HepG2 (cell line): Measurements from ENCODE around the gene DNAI4. TPM values are rescaled to one million over a fixed set of nuclear protein-coding genes. Genes with fewer than 3 reads are reported as not detected.

Experiments
- ATAC-seq: fragments of 200-7000 bp; cut with Tn5 transposase; 3 replicates; pipeline ENCODE4 v1.9.1; 2020; ENCODE audit warnings: mild to moderate bottlenecking, moderate library complexity
- BruUV-seq: library from RNA; stranded (reverse); fragments of 400-500 nt; replicated peaks from 2 replicates; lab custom pipeline; 2021; lab: Mats Ljungman, UMichigan
- CTCF ChIA-PET: fragments of 300-600 bp; formaldehyde crosslinking; extraction: SDS; loops from one replicate; lab custom pipeline; 2021; ENCODE audit warnings: low total read pairs, inconsistent platforms, low intra/inter-chr PET ratio; lab: Yijun Ruan, JAX
- POLR2A ChIA-PET: fragments of 350-600 bp; sonication (Branson Sonifier 250); formaldehyde crosslinking; loops from one replicate; lab custom pipeline; 2020; ENCODE audit warnings: antibody characterized with exemption, inconsistent platforms; lab: Yijun Ruan, JAX
- DNase-seq: peaks from one replicate; pipeline ENCODE4 v3.0.0-alpha.2; 2015; ENCODE audit warnings: low spot score
- FAIRE-seq: peaks from 3 replicates; lab custom pipeline; 2011; peaks lifted over from hg19 to GRCh38; lab: Jason Lieb, UNC
- H2AFZ ChIP-seq: one replicate; pipeline ENCODE4 v1.6.1; 2011; ENCODE audit warnings: low read length, inconsistent platforms
- H3K27ac ChIP-seq: fragments of 300-600 bp; 3 replicates; pipeline ENCODE4 v1.8.0; 2011; ENCODE audit warnings: mixed run types, mild to moderate bottlenecking, mixed read lengths, low read length, inconsistent platforms; ENCODE audit not compliant: insufficient read depth; ENCODE audit errors: extremely low read length
- H3K27me3 ChIP-seq, 2 experiments: fragments of 200-600 bp in 1 of 2; 2 replicates in 1 of 2; 3 replicates in 1 of 2; pipeline versions ENCODE4 v1.6.0 to v1.8.0; 2011; ENCODE audit warnings: low read length in 2 of 2, mild to moderate bottlenecking in 2 of 2, moderate library complexity in 2 of 2, inconsistent platforms in 1 of 2; ENCODE audit not compliant: insufficient read depth in 2 of 2, control insufficient read depth in 1 of 2
- H3K36me3 ChIP-seq, 2 experiments: fragments of 200-600 bp in 1 of 2; replicated peaks in 1 of 2; 2 replicates in 1 of 2; 3 replicates in 1 of 2; pipeline versions ENCODE4 v1.5.1 to v1.8.0; 2011; ENCODE audit warnings: low read length in 2 of 2, inconsistent platforms in 1 of 2; ENCODE audit not compliant: insufficient read depth in 2 of 2, control insufficient read depth in 1 of 2
- H3K4me1 ChIP-seq: 2 replicates; pipeline ENCODE4 v1.5.1; 2012; ENCODE audit warnings: low read length, inconsistent platforms; ENCODE audit not compliant: insufficient read depth
- H3K4me2 ChIP-seq: 2 replicates; pipeline ENCODE4 v1.6.0; 2011; ENCODE audit warnings: low read depth, low read length, inconsistent platforms
- H3K4me3 ChIP-seq, 3 experiments: fragments of 200-600 bp in 1 of 3; sonication (generic), shearing (Covaris generic) in 1 of 3; replicated peaks in 1 of 3; 2 replicates each; pipeline ENCODE4 v1.5.1; 2011 to 2016; ENCODE audit warnings: low read length in 3 of 3, inconsistent platforms in 2 of 3, low read depth in 2 of 3, mild to moderate bottlenecking in 2 of 3, control low read depth in 1 of 3, mixed read lengths in 1 of 3; ENCODE audit not compliant: insufficient read depth in 1 of 3
- H3K79me2 ChIP-seq: one replicate; pipeline ENCODE4 v1.6.1; 2011; ENCODE audit warnings: low read length, inconsistent platforms; ENCODE audit not compliant: insufficient read depth
- H3K9ac ChIP-seq: 2 replicates; pipeline ENCODE4 v1.6.0; 2011; ENCODE audit warnings: mild to moderate bottlenecking, low read depth, low read length, inconsistent platforms; ENCODE audit not compliant: insufficient read depth
- H3K9me3 ChIP-seq: 2 replicates; pipeline ENCODE4 v1.5.1; 2012; ENCODE audit warnings: mild to moderate bottlenecking, low read length
- H4K20me1 ChIP-seq: 2 replicates; pipeline ENCODE4 v1.6.0; 2011; ENCODE audit warnings: inconsistent platforms, mild to moderate bottlenecking, low read length, moderate library complexity; ENCODE audit not compliant: insufficient read depth
- ARNT2 ChIP-seq: sonication (generic); formaldehyde crosslinking; IDR thresholded peaks from 2 replicates; pipeline ENCODE4 v1.8.0; 2022; ENCODE audit warnings: mild to moderate bottlenecking, low read depth, missing genetic modification reagents, moderate library complexity
- ATAD3A ChIP-seq: sonication (generic); formaldehyde crosslinking; IDR thresholded peaks from 2 replicates; pipeline ENCODE4 v1.4.0; 2020; ENCODE audit warnings: missing genetic modification reagents
- CEBPB ChIP-seq: IDR thresholded peaks from 2 replicates; pipeline ENCODE4 v1.6.1; 2011; ENCODE audit warnings: low read depth, low read length, improper control_type of control experiment, borderline replicate concordance
- DDIT3 ChIP-seq: sonication (generic); formaldehyde crosslinking; IDR thresholded peaks from 2 replicates; pipeline ENCODE4 v1.4.0; 2020; ENCODE audit warnings: mild to moderate bottlenecking, missing genetic modification reagents
- FIP1L1 ChIP-seq: fragments of 200-400 bp; formaldehyde crosslinking; IDR thresholded peaks from 2 replicates; pipeline ENCODE4 v1.6.1; 2018; ENCODE audit warnings: low read depth, mild to moderate bottlenecking, low read length, moderate library complexity, borderline replicate concordance; ENCODE audit not compliant: insufficient read depth
- KMT2A ChIP-seq: sonication (generic); formaldehyde crosslinking; IDR thresholded peaks from 2 replicates; pipeline ENCODE4 v1.4.0; 2020; ENCODE audit warnings: missing genetic modification reagents
- MAZ ChIP-seq, 2 experiments: sonication (generic) in 1 of 2; formaldehyde crosslinking in 1 of 2; IDR thresholded peaks; 2 replicates each; pipeline versions ENCODE4 v1.5.0 to v1.6.1; 2012 to 2020; ENCODE audit warnings: low read depth in 2 of 2, mild to moderate bottlenecking in 2 of 2, borderline replicate concordance in 1 of 2, improper control_type of control experiment in 1 of 2, low read length in 1 of 2, missing genetic modification reagents in 1 of 2, moderate library complexity in 1 of 2
- MEF2D ChIP-seq: sonication (generic); formaldehyde crosslinking; IDR thresholded peaks from 2 replicates; pipeline ENCODE4 v1.5.1; 2020; ENCODE audit warnings: mild to moderate bottlenecking, missing genetic modification reagents
- RELA ChIP-seq: sonication (generic); formaldehyde crosslinking; IDR thresholded peaks from 2 replicates; pipeline ENCODE4 v1.4.0; 2020; ENCODE audit warnings: missing genetic modification reagents
- RERE ChIP-seq: IDR thresholded peaks from 2 replicates; pipeline ENCODE4 v1.6.1; 2016; ENCODE audit warnings: low read depth, missing genetic modification reagents, missing compliant biosample characterization
- RFX3 ChIP-seq: IDR thresholded peaks from 2 replicates; pipeline ENCODE4 v1.6.1; 2016; ENCODE audit warnings: missing biosample characterization, missing genetic modification reagents
- TRIM24 ChIP-seq: sonication (generic); formaldehyde crosslinking; IDR thresholded peaks from 2 replicates; pipeline ENCODE4 v1.8.0; 2022; ENCODE audit warnings: mild to moderate bottlenecking, missing genetic modification reagents
- ZBTB7A ChIP-seq: sonication (generic); formaldehyde crosslinking; IDR thresholded peaks from 2 replicates; pipeline ENCODE4 v1.8.0; 2022; ENCODE audit warnings: mild to moderate bottlenecking, missing genetic modification reagents
- ZFAT ChIP-seq: sonication (generic); formaldehyde crosslinking; conservative IDR thresholded peaks from 2 replicates; pipeline ENCODE4 v1.8.1; 2023; ENCODE audit warnings: missing genetic modification reagents, inconsistent platforms
- ZNF816 ChIP-seq: sonication (generic); formaldehyde crosslinking; IDR thresholded peaks from 2 replicates; pipeline ENCODE4 v1.8.0; 2022; ENCODE audit warnings: missing genetic modification reagents, mild to moderate bottlenecking, borderline replicate concordance
- ZNF839 ChIP-seq: sonication (generic); formaldehyde crosslinking; IDR thresholded peaks from 2 replicates; pipeline ENCODE4 v1.4.0; 2020; ENCODE audit warnings: missing genetic modification reagents, mild to moderate bottlenecking, borderline replicate concordance
- WGBS: methylation state at CpG from one replicate; pipeline ENCODE4 v1.1.6; 2017; ENCODE audit warnings: low lambda C conversion rate; 5-methylcytosine and 5-hydroxymethylcytosine counted together
- in situ Hi-C: cut with HindIII; loops from 2 replicates; pipeline ENCODE4 v1.10.0; 2017; ENCODE audit warnings: low pct_unique_long_range_greater_than_20kb; ENCODE audit not compliant: extremely low pct_ligation_motif_present
- intact Hi-C: fragments of 100-400 bp; cut with micrococcal nuclease; formaldehyde crosslinking; loops from one replicate; pipeline ENCODE4 v1.10.0; 2022; ENCODE audit not compliant: unreplicated experiment
- polyA plus RNA-seq, 8 experiments: library from polyadenylated mRNA; depleted of rRNA in 3 of 8; stranded (reverse) in 7 of 8; unstranded in 1 of 8; fragments of >200 nt; fragmentation: Illumina TruSeq in 4 of 8; extraction: Trizol in 4 of 8; gene quantifications; 2 replicates each; pipeline versions ENCODE4 v1.2.1 to v1.2.3, GENCODE V29; 2011 to 2016; ENCODE audit warnings: low read depth in 4 of 8, missing spikeins in 1 of 8, mixed read lengths in 1 of 8; ENCODE audit not compliant: insufficient read depth in 1 of 8
- total RNA-seq, 5 experiments: library from RNA; depleted of rRNA; stranded (reverse); fragments of >200 nt; fragmentation: Illumina TruSeq; extraction: Trizol; gene quantifications; 2 replicates each; pipeline ENCODE4 v1.2.3, GENCODE V29; 2016; ENCODE audit warnings: low read depth in 1 of 5

DNAI4 gene
- total and polyA plus RNA-seq, 2 of the 13 experiments (the other 11 are each of a cell fraction or from before 2014, with no cell fraction given) = 0.04 to 0.08 TPM

- TF ChIP-seq KMT2A (CRISPR knock-in tag) = no peak; the same call in 1 of the 2 replicates
- TF ChIP-seq ZNF839 (CRISPR knock-in tag) = no peak
These were observed 878 bp upstream of the DNAI4 start (continued) for GRCh38 chr1:66925558-66925910.

- H2AFZ ChIP-seq = no peak overlapping the region
- ATAC-seq (no peak), FAIRE-seq (no peak), DNase-seq (no peak)
- no peaks in the 10 kb centered on the region for H3K36me3 ChIP-seq
- H3K9me3 ChIP-seq = no peaks in the 10 kb centered on the region
- intact Hi-C loops (no loop called here), in situ Hi-C loops (no loop called here)
- peaks cover 12% of the 10 kb centered on the region for H3K79me2 ChIP-seq
- no peak overlapping the region for H3K9ac ChIP-seq
- no peaks in the 10 kb centered on the region for H4K20me1 ChIP-seq
- H3K27ac ChIP-seq = no peak overlapping the region
- no peak for TF ChIP-seq ATAD3A
- no peak for TF ChIP-seq TRIM24 (CRISPR knock-in tag)
- no peak for TF ChIP-seq ZNF816
- TF ChIP-seq FIP1L1 = no peak
- TF ChIP-seq ARNT2 (CRISPR knock-in tag) = no peak
- TF ChIP-seq CEBPB = no peak
- TF ChIP-seq RERE = no peak
- no peak for TF ChIP-seq RELA
- no peak for TF ChIP-seq RFX3 (CRISPR knock-in tag)
- no peak for TF ChIP-seq MEF2D (CRISPR knock-in tag)
- no peak for TF ChIP-seq MAZ (IDR thresholded peaks at IDR 0.05; ENCODE audit: borderline replicate concordance, low read depth, low read length)
- TF ChIP-seq MAZ (CRISPR knock-in tag; IDR thresholded peaks at IDR 0.05; ENCODE audit: low read depth) = no peak
- TF ChIP-seq DDIT3 (CRISPR knock-in tag) = no peak
- no peak for TF ChIP-seq ZBTB7A (CRISPR knock-in tag)
- no peak for TF ChIP-seq ZFAT
- ChIA-PET POLR2A (no interaction called here), CTCF (no interaction called here)
- BruUV-seq = no TSS peak
- H3K4me3 ChIP-seq = no peak overlapping the region
- peaks cover 21% of the 10 kb centered on the region for H3K4me1 ChIP-seq
- H3K27me3 ChIP-seq = no peaks in the 10 kb centered on the region; a peak in 1 of 5 replicates
- WGBS = 100% methylated on average over 2 of the region's 2 CpGs
- H3K4me2 ChIP-seq = no peak overlapping the region
These were observed 4.1 kb downstream of the DNAI4 start for GRCh38 chr1:66920543-66920942.
